ENCODE results near the gene EPHA6.

Gene EPHA6

DNA sequence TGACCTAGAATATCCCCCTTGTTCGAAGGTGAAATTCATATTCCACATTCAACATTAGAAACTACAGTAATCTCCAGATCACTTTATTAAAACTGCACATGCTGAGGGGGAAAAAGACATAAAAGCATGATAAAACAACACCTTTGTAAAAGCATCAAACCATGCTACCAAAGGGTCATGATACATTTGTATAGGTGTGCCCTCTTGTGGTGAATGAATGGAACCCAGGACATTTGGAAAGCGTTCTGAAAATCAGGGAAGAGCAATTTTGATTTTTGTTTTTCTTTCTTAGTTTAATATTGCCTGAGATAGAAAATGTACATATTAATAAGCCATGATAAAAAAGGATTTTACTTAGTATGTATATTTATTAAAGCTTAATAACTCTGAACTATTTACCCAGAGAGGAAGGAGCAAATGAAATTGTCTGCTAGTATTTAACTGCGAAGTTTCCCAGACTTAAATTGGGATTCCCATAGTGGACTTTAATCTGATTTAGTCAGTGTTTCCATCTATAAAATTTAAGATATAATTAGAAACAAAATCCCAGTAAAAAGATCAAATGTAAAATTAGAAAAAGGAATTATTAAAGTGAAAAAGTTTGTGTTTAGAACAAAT is 844.4 kb downstream of the EPHA6 start:
- H3K4me3 ChIP-seq = no peak overlapping the region
- TF ChIP-seq, protein P1, sequence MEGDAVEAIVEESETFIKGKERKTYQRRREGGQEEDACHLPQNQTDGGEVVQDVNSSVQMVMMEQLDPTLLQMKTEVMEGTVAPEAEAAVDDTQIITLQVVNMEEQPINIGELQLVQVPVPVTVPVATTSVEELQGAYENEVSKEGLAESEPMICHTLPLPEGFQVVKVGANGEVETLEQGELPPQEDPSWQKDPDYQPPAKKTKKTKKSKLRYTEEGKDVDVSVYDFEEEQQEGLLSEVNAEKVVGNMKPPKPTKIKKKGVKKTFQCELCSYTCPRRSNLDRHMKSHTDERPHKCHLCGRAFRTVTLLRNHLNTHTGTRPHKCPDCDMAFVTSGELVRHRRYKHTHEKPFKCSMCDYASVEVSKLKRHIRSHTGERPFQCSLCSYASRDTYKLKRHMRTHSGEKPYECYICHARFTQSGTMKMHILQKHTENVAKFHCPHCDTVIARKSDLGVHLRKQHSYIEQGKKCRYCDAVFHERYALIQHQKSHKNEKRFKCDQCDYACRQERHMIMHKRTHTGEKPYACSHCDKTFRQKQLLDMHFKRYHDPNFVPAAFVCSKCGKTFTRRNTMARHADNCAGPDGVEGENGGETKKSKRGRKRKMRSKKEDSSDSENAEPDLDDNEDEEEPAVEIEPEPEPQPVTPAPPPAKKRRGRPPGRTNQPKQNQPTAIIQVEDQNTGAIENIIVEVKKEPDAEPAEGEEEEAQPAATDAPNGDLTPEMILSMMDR (IDR thresholded peaks at IDR 0.05) = peak; percentile 29
- no peak for DNase-seq (ENCODE audit: low spot score)

DNA sequence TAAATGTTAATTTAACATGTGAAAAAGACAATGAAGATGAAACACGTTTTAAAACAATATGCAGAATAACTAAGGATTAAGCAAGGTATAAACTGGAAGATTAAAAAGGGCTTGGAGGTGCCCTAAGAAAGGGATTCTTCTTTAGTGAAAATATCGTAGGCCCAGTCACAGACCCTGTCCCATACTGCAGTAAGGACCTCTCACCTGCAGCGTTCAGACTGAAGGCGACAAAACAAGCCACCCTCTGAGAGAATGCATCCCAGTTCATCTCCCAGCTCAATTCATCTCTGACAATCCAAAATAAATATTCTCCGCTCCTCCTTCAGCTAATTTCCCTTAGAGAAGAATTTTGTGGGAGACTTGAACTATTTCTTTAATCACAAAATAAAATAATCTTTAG is 847.9 kb downstream of the EPHA6 start:
- TF ChIP-seq, protein P1 (IDR thresholded peaks at IDR 0.05) = no peak
- Histone ChIP-seq H3K27ac (no peak overlapping the region), H3K4me3 (no peak overlapping the region)
- DNase-seq (ENCODE audit: low spot score) = no peak

More for the DNA sequence above, 844.4 kb downstream of the EPHA6 start:
- H3K27ac ChIP-seq = no peak overlapping the region

DNA sequence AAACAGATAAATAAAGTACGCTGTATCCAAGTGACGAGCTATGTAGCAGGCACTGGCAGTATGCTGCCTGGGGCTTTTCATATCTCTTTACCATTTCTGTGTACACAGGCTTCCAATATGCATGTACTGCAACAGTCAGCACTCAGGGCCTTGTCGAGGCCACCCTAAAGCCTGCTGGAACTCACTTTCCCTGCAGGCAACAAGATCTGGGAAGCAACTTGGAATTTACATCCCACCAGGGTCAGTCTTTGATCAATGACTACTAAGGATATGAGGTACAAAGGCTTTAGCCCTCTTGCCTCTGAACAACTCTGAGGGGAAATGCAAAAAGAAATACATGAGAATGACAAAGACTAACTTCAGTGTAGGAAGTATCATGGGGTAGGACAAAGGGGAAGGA is 848.4 kb downstream of the EPHA6 start:
- Histone ChIP-seq H3K27ac (no peak overlapping the region), H3K4me3 (no peak overlapping the region)
- DNase-seq (ENCODE audit: low spot score) = no peak
- TF ChIP-seq, protein P1 (IDR thresholded peaks at IDR 0.05) = no peak

DNA sequence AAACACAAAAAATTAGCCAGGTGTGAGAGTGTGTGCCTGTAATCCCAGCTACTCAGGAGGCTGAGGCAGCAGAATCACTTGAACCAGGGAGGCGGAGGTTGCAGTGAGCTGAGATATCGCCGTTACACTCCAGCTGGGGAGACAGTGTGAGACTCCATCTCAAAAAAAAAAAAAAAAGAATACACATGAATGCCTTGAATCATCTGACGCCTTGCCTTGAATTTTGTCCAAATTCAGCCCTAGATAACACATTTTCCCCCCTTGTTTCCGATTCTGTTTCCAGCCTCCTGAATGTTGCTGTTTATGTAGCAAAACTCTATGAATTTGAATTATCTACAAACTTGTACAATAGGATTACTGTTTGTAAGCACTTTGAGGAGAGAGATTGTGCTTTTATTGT is 851.5 kb downstream of the EPHA6 start:
- Histone ChIP-seq H3K4me3 (no peak overlapping the region), H3K27ac (no peak overlapping the region)
- TF ChIP-seq, protein P1 (IDR thresholded peaks at IDR 0.05) = no peak
- DNase-seq (ENCODE audit: low spot score) = no peak

DNA sequence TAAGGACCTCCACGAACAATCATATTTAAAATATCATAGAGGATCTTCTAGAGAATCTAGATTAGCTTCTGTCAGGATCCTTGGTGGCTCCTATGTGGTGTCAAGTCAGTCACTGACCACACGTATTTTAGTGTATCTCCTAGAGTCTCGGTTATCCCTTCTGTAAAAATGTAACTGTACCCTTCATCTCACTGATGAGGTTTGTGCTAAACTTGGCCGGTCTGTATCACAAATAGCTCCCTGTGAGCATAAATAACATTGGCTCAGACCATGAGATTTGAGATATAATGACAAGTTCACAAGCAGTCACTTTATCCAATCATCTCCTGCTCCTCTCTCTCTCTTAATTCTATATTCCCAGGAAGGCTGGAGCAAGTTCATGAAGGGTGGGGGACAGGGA is 856.6 kb downstream of the EPHA6 start:
- TF ChIP-seq, protein P1 (IDR thresholded peaks at IDR 0.05) = no peak
- Histone ChIP-seq H3K4me3 (no peak overlapping the region), H3K27ac (no peak overlapping the region)
- no peak for DNase-seq (ENCODE audit: low spot score)

DNA sequence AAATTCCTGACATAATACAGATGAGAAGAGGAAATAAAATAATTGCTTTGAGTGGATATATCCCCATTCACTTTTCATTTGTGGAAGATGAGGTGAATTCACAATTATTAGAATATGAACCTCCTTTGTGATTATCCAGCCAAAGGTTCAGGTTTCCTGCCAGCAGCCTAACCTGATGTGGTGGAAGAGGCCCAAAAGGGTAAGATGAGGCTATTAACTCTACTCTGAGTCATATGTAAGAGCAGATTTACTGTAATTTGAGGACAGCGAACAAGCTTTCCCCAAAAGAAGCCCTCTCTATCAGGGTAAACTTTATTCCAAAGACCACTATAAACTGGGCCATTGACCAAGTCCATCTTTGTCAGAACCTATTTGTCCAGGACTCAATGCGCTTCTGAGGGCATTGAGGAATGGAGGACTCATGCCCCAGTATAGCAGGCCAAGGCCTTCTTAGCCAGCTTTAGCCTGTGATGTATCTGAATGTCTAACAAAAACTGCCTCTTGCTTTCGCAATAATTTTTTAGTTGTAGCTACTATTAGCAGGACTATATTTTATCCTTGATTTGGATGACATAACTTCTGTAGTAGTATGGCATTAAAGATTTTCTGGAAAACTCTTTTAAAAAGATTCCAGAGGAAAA is 859.1 kb downstream of the EPHA6 start:
- no peak for DNase-seq (ENCODE audit: low spot score)
- no peak overlapping the region for H3K27ac ChIP-seq
- TF ChIP-seq, protein P1 (IDR thresholded peaks at IDR 0.05) = no peak

DNA sequence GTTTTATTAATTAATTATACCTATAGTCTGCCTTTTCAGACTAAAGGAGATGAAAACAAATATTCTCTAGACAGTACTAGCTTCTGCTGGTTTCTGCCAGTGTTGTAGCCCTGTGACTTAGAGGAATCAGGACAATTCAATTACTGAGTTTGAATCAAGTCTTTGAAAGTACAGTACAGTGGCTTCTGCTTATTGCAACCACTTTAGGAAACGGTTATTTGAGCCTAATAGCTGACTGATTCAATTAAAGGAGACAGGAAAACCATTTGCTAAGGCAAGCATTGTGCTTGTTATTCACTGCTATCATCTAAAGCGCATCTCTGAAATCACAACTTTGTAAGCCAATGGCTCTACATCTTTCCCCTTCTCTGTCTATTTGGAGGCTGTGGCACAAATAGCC is 860.1 kb downstream of the EPHA6 start:
- TF ChIP-seq, protein P1 (IDR thresholded peaks at IDR 0.05) = no peak
- H3K4me3 ChIP-seq = no peak overlapping the region
- no peak for DNase-seq (ENCODE audit: low spot score)
- H3K27ac ChIP-seq = no peak overlapping the region

More for the DNA sequence above, 859.1 kb downstream of the EPHA6 start:
- H3K4me3 ChIP-seq = no peak overlapping the region

Measured in coronary artery (tissue), 2 donors.